ENCODE results near the gene SPATA6. TPM values are rescaled to one million over a fixed set of nuclear protein-coding genes. Genes with fewer than 3 reads are reported as not detected.

Gene SPATA6
- total and polyA plus RNA-seq, 12 donors = 1.7 to 13.6 (median 8.6) TPM

GRCh38 chr1:48396208-48396607 is 75.8 kb downstream of the SPATA6 start:
- Histone ChIP-seq H3K4me3 (no peak overlapping the region), H3K9me3 (no peaks in the 10 kb centered on the region), H3K4me1 (no peaks in the 10 kb centered on the region), H3K27ac (no peak overlapping the region), H3K27me3 (no peaks in the 10 kb centered on the region), H3K36me3 (peaks cover 0 to 48% (median 0%) of the 10 kb centered on the region in 9 donors)
- DNase-seq = no peak
- ATAC-seq = no peak
- 80 to 98% methylated on average over 2 of the region's 2 CpGs for WGBS, 2 donors
- intact Hi-C loops (cut with DNase I) = no loop called here
- TF ChIP-seq CTCF (IDR thresholded peaks at IDR 0.05) = no peak

GRCh38 chr1:48391926-48392325 is 80.1 kb downstream of the SPATA6 start:
- Histone ChIP-seq H3K4me3 (no peak overlapping the region), H3K36me3 (peaks cover 0 to 22% (median 0%) of the 10 kb centered on the region in 9 donors), H3K27ac (no peak overlapping the region), H3K9me3 (no peaks in the 10 kb centered on the region), H3K4me1 (no peaks in the 10 kb centered on the region), H3K27me3 (no peaks in the 10 kb centered on the region)
- 97 to 99% methylated on average over 2 of the region's 2 CpGs for WGBS, 2 donors
- ATAC-seq = no peak
- DNase-seq = no peak
- no peak for TF ChIP-seq CTCF (IDR thresholded peaks at IDR 0.05)
- intact Hi-C loops (cut with DNase I) = no loop called here

- Histone ChIP-seq H3K9me3 (no peaks in the 10 kb centered on the region), H3K27ac (no peak overlapping the region), H3K36me3 (peaks cover 0 to 10% (median 0%) of the 10 kb centered on the region in 9 donors), H3K4me1 (no peaks in the 10 kb centered on the region), H3K27me3 (no peaks in the 10 kb centered on the region), H3K4me3 (no peak overlapping the region)
- intact Hi-C loops (cut with DNase I) = no loop called here
- ATAC-seq (no peak), DNase-seq (no peak)
- TF ChIP-seq CTCF (IDR thresholded peaks at IDR 0.05) = no peak
- WGBS, 2 donors = 97 to 100% methylated on average over 3 of the region's 3 CpGs
These were observed 84.6 kb downstream of the SPATA6 start for GRCh38 chr1:48387409-48387808.

- no peaks in the 10 kb centered on the region for H3K4me1 ChIP-seq
- ATAC-seq (no peak), DNase-seq (no peak)
- TF ChIP-seq CTCF (IDR thresholded peaks at IDR 0.05) = no peak
- H3K4me3 ChIP-seq = no peak overlapping the region
- intact Hi-C loops (cut with DNase I) = no loop called here
- no peaks in the 10 kb centered on the region for H3K27me3 ChIP-seq
- H3K27ac ChIP-seq = no peak overlapping the region
- peaks cover 0 to 36% (median 0%) of the 10 kb centered on the region in 11 donors for H3K9me3 ChIP-seq
- peaks cover 0 to 31% (median 4%) of the 10 kb centered on the region in 9 donors for H3K36me3 ChIP-seq
These were observed 97.2 kb downstream of the SPATA6 start for GRCh38 chr1:48374785-48375184.
